K562 (cell line): ENCODE measurements around the gene ATG10. TPM values are rescaled to one million over a fixed set of nuclear protein-coding genes. Genes with fewer than 3 reads are reported as not detected.

Source experiments
- ATAC-seq: fragments of 200-7000 bp; cut with Tn5 transposase; 3 replicates; pipeline ENCODE4 v1.9.1; 2020; ENCODE audit warnings: moderate library complexity
- BruUV-seq: library from RNA; stranded (reverse); fragments of 400-500 nt; replicated peaks from 2 replicates; lab custom pipeline; 2021; lab: Mats Ljungman, UMichigan
- CTCF ChIA-PET: fragments of 300-600 bp; formaldehyde crosslinking; extraction: SDS; loops from one replicate; lab custom pipeline; 2021; ENCODE audit warnings: low intra/inter-chr PET ratio; lab: Yijun Ruan, JAX
- POLR2A ChIA-PET: fragments of 300-600, 350-650 bp; sonication (Branson Sonifier 250); formaldehyde crosslinking; extraction: SDS; loops from one replicate; lab custom pipeline; 2021; ENCODE audit warnings: antibody characterized with exemption, inconsistent platforms; lab: Yijun Ruan, JAX
- DNase-seq, 4 experiments: peaks; one replicate each; pipeline versions ENCODE4 v3.0.0 to v3.0.0-alpha.2; 2011 to 2018; ENCODE audit warnings: low spot score in 3 of 4, mixed read lengths in 3 of 4; ENCODE audit errors: extremely low read depth in 1 of 4
- FAIRE-seq: peaks from 2 replicates; lab custom pipeline; 2011; peaks lifted over from hg19 to GRCh38; lab: Jason Lieb, UNC
- H2AFZ ChIP-seq: 2 replicates; pipeline ENCODE4 v1.6.0; 2011; ENCODE audit warnings: low read depth, low read length, control low read depth, inconsistent platforms
- H3K27ac ChIP-seq: fragments of 200-600 bp; 3 replicates; pipeline ENCODE4 v1.8.0; 2011; ENCODE audit warnings: low read depth, mild to moderate bottlenecking, control low read depth, inconsistent platforms, low read length, moderate library complexity, mixed read lengths; ENCODE audit errors: extremely low read depth
- H3K27me3 ChIP-seq, 2 experiments: fragments of 300-600 bp in 1 of 2; 2 replicates in 1 of 2; 3 replicates in 1 of 2; pipeline versions ENCODE4 v1.6.0 to v1.8.0; 2011; ENCODE audit warnings: inconsistent platforms in 2 of 2, low read length in 2 of 2, mild to moderate bottlenecking in 1 of 2, mixed read lengths in 1 of 2, moderate library complexity in 1 of 2; ENCODE audit not compliant: control insufficient read depth in 2 of 2, insufficient read depth in 2 of 2
- H3K36me3 ChIP-seq: fragments of 300-600 bp; 3 replicates; pipeline ENCODE4 v1.8.0; 2011; ENCODE audit warnings: mild to moderate bottlenecking, low read length, inconsistent platforms; ENCODE audit not compliant: control insufficient read depth, insufficient read depth
- H3K4me1 ChIP-seq, 2 experiments: fragments of 200-600 bp in 1 of 2; replicated peaks in 1 of 2; 2 replicates in 1 of 2; 3 replicates in 1 of 2; pipeline versions ENCODE4 v1.5.1 to v1.8.0; 2011; ENCODE audit warnings: inconsistent platforms in 2 of 2, low read length in 2 of 2, mild to moderate bottlenecking in 1 of 2, mixed read lengths in 1 of 2, moderate library complexity in 1 of 2; ENCODE audit not compliant: control insufficient read depth in 2 of 2, insufficient read depth in 2 of 2
- H3K4me2 ChIP-seq: 2 replicates; pipeline ENCODE4 v1.6.1; 2011; ENCODE audit warnings: low read length, control low read depth, inconsistent platforms, mixed read lengths; ENCODE audit not compliant: insufficient read depth
- H3K4me3 ChIP-seq: fragments of 200-600 bp; sonication (generic), shearing (Covaris generic); 2 replicates; pipeline ENCODE4 v1.5.1; 2016; ENCODE audit warnings: control low read depth, inconsistent platforms
- H3K79me2 ChIP-seq: fragments of 200-600 bp; 3 replicates; pipeline ENCODE4 v1.8.0; 2011; ENCODE audit warnings: low read length, inconsistent platforms; ENCODE audit not compliant: control insufficient read depth, insufficient read depth
- H3K9ac ChIP-seq, 2 experiments: 2 replicates each; pipeline versions ENCODE4 v1.6.0 to v1.6.1; 2011; ENCODE audit warnings: low read depth in 2 of 2, low read length in 2 of 2, control low read depth in 1 of 2, inconsistent platforms in 1 of 2, mild to moderate bottlenecking in 1 of 2, mixed read lengths in 1 of 2; ENCODE audit not compliant: insufficient read depth in 1 of 2
- H3K9me1 ChIP-seq: one replicate; pipeline ENCODE4 v1.6.0; 2011; ENCODE audit warnings: inconsistent platforms, mild to moderate bottlenecking, low read length, moderate library complexity; ENCODE audit not compliant: control insufficient read depth, insufficient read depth
- H3K9me3 ChIP-seq: replicated peaks from 2 replicates; pipeline ENCODE4 v1.5.1; 2011; ENCODE audit warnings: low read depth, low read length, inconsistent platforms; ENCODE audit not compliant: control insufficient read depth, insufficient read depth
- H4K20me1 ChIP-seq: replicated peaks from 2 replicates; pipeline ENCODE4 v1.6.1; 2011; ENCODE audit warnings: low read length, inconsistent platforms, mixed read lengths; ENCODE audit not compliant: control insufficient read depth, insufficient read depth
- BRCA1 ChIP-seq, 2 experiments: fragments of 450-650 bp in 1 of 2; sonication (generic) in 1 of 2; formaldehyde crosslinking in 1 of 2; IDR thresholded peaks; 2 replicates each; pipeline versions ENCODE4 v1.5.0 to v1.6.1; 2017 to 2020; ENCODE audit warnings: mild to moderate bottlenecking in 1 of 2, missing genetic modification reagents in 1 of 2
- POLR2AphosphoS2 ChIP-seq: IDR thresholded peaks from 2 replicates; pipeline ENCODE4 v1.6.1; 2012; ENCODE audit warnings: low read length, improper control_type of control experiment
- POU5F1 ChIP-seq: fragments of 150-350 bp; IDR thresholded peaks from 2 replicates; pipeline ENCODE4 v1.6.1; 2014; ENCODE audit warnings: borderline replicate concordance, low read length, low read depth, mild to moderate bottlenecking; ENCODE audit not compliant: partially characterized antibody
- THAP7 ChIP-seq: fragments of 250-450 bp; sonication (Bioruptor Pico); IDR thresholded peaks from 2 replicates; pipeline ENCODE4 v1.5.0; 2021
- ZBTB43 ChIP-seq: sonication (generic); formaldehyde crosslinking; IDR thresholded peaks from 2 replicates; pipeline ENCODE4 v1.8.0; 2023; ENCODE audit warnings: mild to moderate bottlenecking, missing genetic modification reagents
- ZNF507 ChIP-seq: conservative IDR thresholded peaks from 2 replicates; pipeline ENCODE4 v1.6.1; 2017; ENCODE audit warnings: missing genetic modification characterization, missing compliant biosample characterization
- in situ Hi-C: fragments of 300-500 bp; cut with MboI; formaldehyde crosslinking; loops from 4 replicates; pipeline ENCODE4 v1.15.0; 2018; ENCODE audit warnings: inconsistent platforms, mixed read lengths
- intact Hi-C: fragments of 100-400 bp; cut with micrococcal nuclease; formaldehyde crosslinking; loops from 2 replicates; pipeline ENCODE4 v1.14.2; 2022
- polyA plus RNA-seq, 8 experiments: library from polyadenylated mRNA; depleted of rRNA in 4 of 8; stranded (reverse) in 5 of 8; unstranded in 3 of 8; fragments of >200 nt; fragmentation: Nextera tagmentation in 2 of 8; fragmentation: Illumina TruSeq in 1 of 8; extraction: Ambion mirVana in 2 of 8; extraction: Trizol in 1 of 8; gene quantifications; 2 replicates each; pipeline versions ENCODE4 v1.2.1 to v1.2.3, GENCODE V29; 2011 to 2014; ENCODE audit warnings: inconsistent platforms in 1 of 8, missing spikeins in 1 of 8
- total RNA-seq, 7 experiments: library from RNA; depleted of rRNA in 6 of 7; stranded (reverse); fragments of >200 nt in 6 of 7; fragmentation: Illumina TruSeq in 2 of 7; extraction: Trizol in 2 of 7; gene quantifications; 2 replicates each; pipeline versions ENCODE4 v1.2.1 to v1.2.3, GENCODE V29; 2011 to 2021; ENCODE audit warnings: low replicate concordance in 1 of 7

ATG10 gene
- total and polyA plus RNA-seq, 9 of the 15 experiments (the other 6 are each of a cell fraction or from before 2014, with no cell fraction given), result 7.0 to 18.8 (median 14.6) TPM

GRCh38 chr5:82168294-82168693 lies 196.5 kb downstream of the ATG10 start:
- H2AFZ ChIP-seq, result no peak overlapping the region
- TF ChIP-seq BRCA1 (IDR thresholded peaks at IDR 0.05) (no peak), BRCA1 (CRISPR knock-in tag; IDR thresholded peaks at IDR 0.05) (no peak), ZNF507 (tag) (no peak), ZBTB43 (CRISPR knock-in tag) (no peak), THAP7 (CRISPR knock-in tag) (no peak), POLR2AphosphoS2 (no peak), POU5F1 (no peak)
- ChIA-PET CTCF (no interaction called here), POLR2A (interaction anchor here (1.1 kb wide), 1 partner anchor 9 kb away, joined by 4 read pairs; no protein-coding TSS in a partner anchor)
- no peaks in the 10 kb centered on the region for H4K20me1 ChIP-seq
- H3K4me1 ChIP-seq, result peaks cover 0 to 3% of the 10 kb centered on the region in 2 experiments; a peak in 2 of 5 replicates
- FAIRE-seq (no peak), ATAC-seq (no peak), DNase-seq (no peak)
- H3K36me3 ChIP-seq, result no peaks in the 10 kb centered on the region
- H3K4me3 ChIP-seq, result no peak overlapping the region
- no peaks in the 10 kb centered on the region for H3K9me3 ChIP-seq
- intact Hi-C loops (loop anchor here (5.0 kb wide), 1 partner anchor 196 kb away; the partner anchor contains the start of gene ATG10), in situ Hi-C loops (loop anchor here (25.0 kb wide), 1 partner anchor 656 kb away; no protein-coding TSS in a partner anchor)
- no TSS peak for BruUV-seq
- H3K79me2 ChIP-seq, result no peaks in the 10 kb centered on the region
- no peaks in the 10 kb centered on the region for H3K27me3 ChIP-seq
- no peak overlapping the region for H3K27ac ChIP-seq
- no peak overlapping the region for H3K4me2 ChIP-seq
- no peak overlapping the region for H3K9ac ChIP-seq
- H3K9me1 ChIP-seq, result no peaks in the 10 kb centered on the region
